Peyer's patch (tissue), 4 donors: Measurements from ENCODE around the gene CALR. TPM values are rescaled to one million over a fixed set of nuclear protein-coding genes. Genes with fewer than 3 reads are reported as not detected.

Source experiments
- DNase-seq, 3 donors: peaks; one replicate each; pipeline ENCODE4 v3.0.0-alpha.2; 2017 to 2019
- H3K27ac ChIP-seq, 4 donors: fragments of 200-600 bp; sonication (generic); one replicate each; pipeline ENCODE4 v1.5.1; 2016 to 2019
- H3K27me3 ChIP-seq, 2 donors: fragments of 200-600 bp; sonication (generic); one replicate each; pipeline ENCODE4 v1.5.1; 2019
- H3K36me3 ChIP-seq, 3 donors: fragments of 200-600 bp; sonication (generic); one replicate each; pipeline ENCODE4 v1.5.1; 2016 to 2019
- H3K4me1 ChIP-seq, 4 donors: fragments of 200-600 bp; sonication (generic); one replicate each; pipeline ENCODE4 v1.5.1; 2016 to 2019
- H3K4me3 ChIP-seq, 4 donors: fragments of 200-600 bp; sonication (generic); 1 replicate in 3 of 4; 2 replicates in 1 of 4; pipeline ENCODE4 v1.5.1; 2016 to 2019; ENCODE audit warnings: mild to moderate bottlenecking in 1 of 4
- H3K9me3 ChIP-seq, 4 donors: fragments of 200-600 bp; sonication (generic); one replicate each; pipeline ENCODE4 v1.5.1; 2016 to 2019; ENCODE audit warnings: mild to moderate bottlenecking in 1 of 4
- POLR2A ChIP-seq, 2 donors: fragments of 450-650 bp; IDR thresholded peaks; one replicate each; pipeline ENCODE4 v1.5.1; 2017; ENCODE audit warnings: antibody characterized with exemption in 2 of 2, mild to moderate bottlenecking in 2 of 2, moderate library complexity in 2 of 2
- total RNA-seq, 4 donors: library from RNA; depleted of rRNA; stranded (reverse); fragments of >200 nt; gene quantifications; one replicate each; pipeline ENCODE4 v1.1.0, GENCODE V29; 2016
- TF ChIP-seq, protein P1 (sequence below), 6 experiments: fragments of 450-650 bp in 4 of 6; fragments of 200-600 bp in 2 of 6; sonication (generic) in 1 of 6; IDR thresholded peaks; one replicate each; pipeline ENCODE4 v1.5.1; 2017 to 2019; ENCODE audit warnings: antibody characterized with exemption in 6 of 6, mild to moderate bottlenecking in 3 of 6, moderate library complexity in 1 of 6

Gene CALR
- total RNA-seq, 4 donors from 2014 or later = 253 to 369 (median 359) TPM

DNA sequence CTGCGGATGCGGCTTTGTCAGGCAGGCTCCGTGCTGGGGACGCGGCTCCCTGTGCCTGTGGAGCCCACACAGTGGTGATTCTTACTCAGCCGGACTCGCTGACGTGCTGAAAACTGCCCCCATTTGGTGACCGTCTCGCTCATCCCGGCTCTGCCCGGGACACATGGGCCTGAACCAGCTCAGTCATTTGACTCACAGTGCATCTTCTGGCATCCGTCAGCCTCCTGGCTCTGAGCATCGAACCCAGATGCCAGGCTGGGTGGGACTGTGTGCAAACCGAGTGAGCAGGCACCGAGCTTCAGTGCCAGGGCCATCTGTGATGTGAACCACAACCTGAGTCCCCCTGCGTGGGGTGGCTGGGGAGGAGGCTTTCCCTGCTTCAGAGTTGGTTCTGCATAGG lies 41.9 kb upstream of the CALR start:
- Histone ChIP-seq H3K36me3 (peaks cover 0 to 50% (median 0%) of the 10 kb centered on the region in 3 donors), H3K27ac (no peak overlapping the region), H3K4me1 (peaks cover 0 to 12% (median 9%) of the 10 kb centered on the region in 4 donors), H3K27me3 (no peaks in the 10 kb centered on the region), H3K4me3 (no peak overlapping the region), H3K9me3 (no peaks in the 10 kb centered on the region)
- no peak for DNase-seq
- no peak for TF ChIP-seq POLR2A (IDR thresholded peaks at IDR 0.05)
- TF ChIP-seq, protein P1, sequence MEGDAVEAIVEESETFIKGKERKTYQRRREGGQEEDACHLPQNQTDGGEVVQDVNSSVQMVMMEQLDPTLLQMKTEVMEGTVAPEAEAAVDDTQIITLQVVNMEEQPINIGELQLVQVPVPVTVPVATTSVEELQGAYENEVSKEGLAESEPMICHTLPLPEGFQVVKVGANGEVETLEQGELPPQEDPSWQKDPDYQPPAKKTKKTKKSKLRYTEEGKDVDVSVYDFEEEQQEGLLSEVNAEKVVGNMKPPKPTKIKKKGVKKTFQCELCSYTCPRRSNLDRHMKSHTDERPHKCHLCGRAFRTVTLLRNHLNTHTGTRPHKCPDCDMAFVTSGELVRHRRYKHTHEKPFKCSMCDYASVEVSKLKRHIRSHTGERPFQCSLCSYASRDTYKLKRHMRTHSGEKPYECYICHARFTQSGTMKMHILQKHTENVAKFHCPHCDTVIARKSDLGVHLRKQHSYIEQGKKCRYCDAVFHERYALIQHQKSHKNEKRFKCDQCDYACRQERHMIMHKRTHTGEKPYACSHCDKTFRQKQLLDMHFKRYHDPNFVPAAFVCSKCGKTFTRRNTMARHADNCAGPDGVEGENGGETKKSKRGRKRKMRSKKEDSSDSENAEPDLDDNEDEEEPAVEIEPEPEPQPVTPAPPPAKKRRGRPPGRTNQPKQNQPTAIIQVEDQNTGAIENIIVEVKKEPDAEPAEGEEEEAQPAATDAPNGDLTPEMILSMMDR (IDR thresholded peaks at IDR 0.05) = no peak

DNA sequence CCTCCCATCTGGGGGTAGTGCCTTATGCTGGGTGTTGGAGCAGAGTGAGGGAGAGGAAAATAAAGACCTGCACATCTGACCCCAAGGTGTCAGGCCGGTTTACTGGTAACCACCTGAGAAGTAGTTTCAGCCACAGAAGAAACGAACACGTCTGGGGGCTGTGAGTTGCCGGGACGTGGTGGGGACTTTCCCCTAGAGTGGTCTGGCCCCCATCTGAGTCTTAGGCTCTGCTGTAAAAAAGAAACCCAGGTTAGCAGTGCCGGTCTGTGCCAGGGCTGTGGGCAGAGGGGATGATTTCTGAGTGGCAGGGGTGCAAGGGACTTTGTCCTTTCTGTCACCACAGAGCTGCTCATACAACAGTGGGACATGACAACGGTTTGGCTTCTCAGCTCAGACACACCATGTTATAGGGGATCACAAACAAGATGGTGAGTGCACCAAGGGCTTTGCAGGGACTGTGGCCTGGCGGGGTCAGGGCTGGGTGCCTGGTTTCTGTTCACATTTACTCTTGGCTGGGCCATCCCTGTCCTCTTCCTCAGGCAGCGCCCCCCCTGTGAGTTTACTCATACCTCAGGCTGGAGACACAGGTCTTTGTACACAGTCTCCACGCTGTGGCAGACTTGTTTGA lies 38.4 kb upstream of the CALR start:
- Histone ChIP-seq H3K9me3 (no peaks in the 10 kb centered on the region), H3K27me3 (no peaks in the 10 kb centered on the region), H3K27ac (no peak overlapping the region), H3K36me3 (peaks cover 0 to 33% (median 0%) of the 10 kb centered on the region in 3 donors), H3K4me1 (no peaks in the 10 kb centered on the region), H3K4me3 (no peak overlapping the region)
- DNase-seq = no peak
- TF ChIP-seq POLR2A (IDR thresholded peaks at IDR 0.05) = no peak
- TF ChIP-seq, protein P1 (IDR thresholded peaks at IDR 0.05) = no peak

DNA sequence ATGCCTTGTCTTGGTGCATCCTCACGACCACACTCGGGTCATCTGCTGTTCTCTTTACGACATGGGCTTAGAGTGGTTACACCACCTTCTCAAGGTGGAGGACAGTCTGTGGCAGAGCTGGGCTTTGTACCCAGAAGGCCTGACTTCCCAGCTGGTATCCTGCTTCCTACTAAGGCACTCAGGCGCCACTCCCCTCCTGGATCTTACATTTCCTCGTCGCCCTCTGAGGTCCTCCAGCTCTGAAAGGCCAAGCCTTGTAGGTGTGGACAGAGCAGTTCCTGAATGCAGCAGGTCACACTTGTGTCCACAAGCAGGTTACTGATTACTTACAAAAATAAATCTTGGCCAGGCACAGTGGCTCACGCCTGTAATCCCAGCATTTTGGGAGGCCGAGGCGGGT lies 31.2 kb upstream of the CALR start:
- Histone ChIP-seq H3K27me3 (no peaks in the 10 kb centered on the region), H3K27ac (no peak overlapping the region), H3K36me3 (no peaks in the 10 kb centered on the region), H3K4me1 (peaks cover 0 to 3% (median 0%) of the 10 kb centered on the region in 4 donors), H3K4me3 (no peak overlapping the region), H3K9me3 (no peaks in the 10 kb centered on the region)
- no peak for TF ChIP-seq POLR2A (IDR thresholded peaks at IDR 0.05)
- TF ChIP-seq, protein P1 (IDR thresholded peaks at IDR 0.05) = no peak
- no peak for DNase-seq

DNA sequence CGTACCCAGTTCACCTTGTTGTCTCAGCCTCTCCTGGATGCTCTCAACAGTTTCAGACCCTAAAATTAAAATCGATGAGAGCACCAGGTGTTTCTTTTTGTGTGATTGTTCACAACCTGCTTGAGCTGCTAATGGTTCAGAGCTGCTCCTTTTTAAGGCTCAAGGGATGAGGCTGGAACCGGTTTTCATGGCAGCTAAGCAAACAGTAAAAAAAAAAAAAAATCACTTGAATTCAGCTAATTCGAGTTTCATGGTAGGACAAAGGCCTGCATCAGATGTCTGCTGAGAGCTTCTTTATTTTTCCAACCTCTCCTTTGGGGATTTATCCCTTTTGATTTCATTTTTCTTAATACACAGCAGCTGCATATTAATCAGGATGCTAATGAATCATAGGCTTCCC lies 25.8 kb upstream of the CALR start:
- TF ChIP-seq, protein P1 (IDR thresholded peaks at IDR 0.05) = no peak
- TF ChIP-seq POLR2A (IDR thresholded peaks at IDR 0.05) = no peak
- no peak for DNase-seq
- Histone ChIP-seq H3K4me3 (no peak overlapping the region), H3K4me1 (peaks cover 0 to 19% (median 3%) of the 10 kb centered on the region in 4 donors), H3K27me3 (no peaks in the 10 kb centered on the region), H3K36me3 (no peaks in the 10 kb centered on the region), H3K27ac (peak overlapping the region in 2 of 4 donors; percentile 70 to 74), H3K9me3 (no peaks in the 10 kb centered on the region)

DNA sequence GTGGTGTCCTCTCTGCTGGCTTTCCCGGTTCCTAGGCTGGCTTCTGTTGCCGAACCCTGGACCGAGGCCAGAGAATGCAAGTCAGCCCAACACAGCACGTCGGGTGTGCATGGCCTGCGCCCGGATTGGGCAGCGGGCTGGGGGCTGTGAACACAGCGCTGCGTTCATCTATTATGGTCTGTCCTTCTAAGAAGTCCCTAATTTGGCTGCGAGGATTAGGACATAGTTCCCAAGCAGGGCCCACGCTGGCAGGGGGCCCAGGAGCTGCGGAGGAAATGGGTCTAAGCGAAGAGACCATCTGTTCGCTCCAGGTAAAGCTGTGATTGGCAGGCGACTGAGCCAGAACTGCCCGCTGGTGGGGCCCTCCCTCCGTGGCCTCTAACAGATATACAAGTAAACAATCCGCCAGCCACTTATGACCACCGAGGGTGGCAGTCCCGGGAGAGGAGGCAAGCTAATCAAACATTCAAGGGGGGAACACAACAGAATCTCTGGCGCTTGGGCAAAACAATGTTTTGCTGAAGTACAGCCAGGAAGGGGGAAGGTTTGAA lies 25.3 kb upstream of the CALR start:
- no peaks in the 10 kb centered on the region for H3K36me3 ChIP-seq
- no peaks in the 10 kb centered on the region for H3K27me3 ChIP-seq
- no peak overlapping the region for H3K4me3 ChIP-seq
- peak overlapping the region; percentile 53 to 74 (median 66) for H3K27ac ChIP-seq
- no peaks in the 10 kb centered on the region for H3K9me3 ChIP-seq
- DNase-seq = peak in 1 of 3 donors; percentile 62
- no peak for TF ChIP-seq POLR2A (IDR thresholded peaks at IDR 0.05)
- TF ChIP-seq, protein P1 (IDR thresholded peaks at IDR 0.05) = no peak
- H3K4me1 ChIP-seq = peaks cover 0 to 19% (median 3%) of the 10 kb centered on the region in 4 donors
